NCI-H446 treated with DMSO at 0.1 percent for 48 hours (cell line): ENCODE measurements around the gene SSR2.
"Not testable (repeated sequence)": the region's sequence is repeated elsewhere in the genome, so short reads cannot be mapped to it uniquely, and the experiment has no call there.

Experiments used
- DNase-seq: peaks from one replicate; lab custom pipeline; 2025; lab: John Stamatoyannopoulos, UW

SSR2 gene

DNA sequence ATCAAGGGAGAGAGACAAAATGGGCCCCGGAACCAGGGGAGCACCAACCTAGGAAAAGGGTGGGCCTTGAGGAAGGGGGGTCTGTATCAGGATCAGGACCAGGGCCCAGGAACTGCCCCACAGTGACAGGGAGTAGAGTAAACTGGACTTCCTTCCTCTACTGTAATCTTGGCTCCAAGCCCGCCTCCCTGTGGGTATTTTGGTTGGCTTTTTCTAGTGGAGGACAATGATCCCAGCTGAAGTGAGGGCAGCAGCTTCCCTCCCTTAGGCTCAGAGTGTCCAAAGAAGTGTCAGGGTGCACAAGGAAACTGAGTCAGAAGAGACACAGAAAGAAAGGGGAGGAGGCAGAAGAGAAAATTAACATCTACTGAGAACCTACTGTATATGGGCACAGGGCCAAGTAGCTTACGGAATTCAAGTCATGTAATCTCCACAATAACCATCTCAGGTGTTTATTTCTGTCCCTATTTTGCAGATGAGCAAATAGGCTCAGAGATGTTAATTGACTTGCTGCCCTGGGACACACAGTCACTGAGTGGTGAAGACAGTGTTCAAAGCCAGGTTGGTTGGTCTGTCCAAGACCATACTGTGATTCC is 28.0 kb upstream of the SSR2 start:
- DNase-seq: no peak

DNA sequence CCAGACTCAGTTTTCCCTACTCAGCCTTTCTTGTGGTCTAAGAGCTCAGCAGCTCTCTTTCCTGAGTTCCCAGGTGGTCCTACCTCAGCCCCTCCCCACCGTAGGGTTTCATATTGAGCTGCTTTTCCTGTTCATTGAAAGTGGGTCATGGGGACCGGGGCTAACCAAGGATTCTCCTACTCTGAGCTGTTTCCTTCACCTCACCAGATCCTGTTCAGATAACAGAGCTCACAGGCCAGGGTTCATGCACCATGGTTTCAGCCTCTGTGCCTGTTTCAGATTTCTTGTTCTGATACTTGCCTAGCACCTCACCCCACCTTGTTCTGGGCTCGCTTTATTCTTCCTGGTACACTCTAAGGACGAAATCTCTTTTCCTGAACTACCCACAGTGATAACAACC is 24.3 kb upstream of the SSR2 start:
- DNase-seq: no peak

DNA sequence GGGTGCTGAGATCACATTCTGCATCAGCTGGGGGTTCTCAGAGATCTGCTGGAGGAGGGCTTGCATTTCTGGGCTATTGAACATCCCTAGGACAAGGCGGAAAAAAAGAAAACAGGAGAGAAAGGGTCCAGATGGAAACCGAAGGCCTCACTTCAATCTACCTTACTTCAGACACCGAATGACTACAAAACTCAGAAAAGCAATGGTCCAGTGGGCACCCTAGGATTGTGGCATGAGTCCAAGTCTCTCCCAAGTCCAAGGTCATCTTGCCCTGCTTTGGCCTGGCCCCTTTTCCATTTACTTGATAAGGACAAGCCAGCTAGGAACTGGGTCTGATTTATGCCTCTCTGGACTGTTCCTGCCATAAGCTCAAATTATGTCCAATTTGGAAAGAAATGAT is 22.1 kb upstream of the SSR2 start:
- DNase-seq: no peak

DNA sequence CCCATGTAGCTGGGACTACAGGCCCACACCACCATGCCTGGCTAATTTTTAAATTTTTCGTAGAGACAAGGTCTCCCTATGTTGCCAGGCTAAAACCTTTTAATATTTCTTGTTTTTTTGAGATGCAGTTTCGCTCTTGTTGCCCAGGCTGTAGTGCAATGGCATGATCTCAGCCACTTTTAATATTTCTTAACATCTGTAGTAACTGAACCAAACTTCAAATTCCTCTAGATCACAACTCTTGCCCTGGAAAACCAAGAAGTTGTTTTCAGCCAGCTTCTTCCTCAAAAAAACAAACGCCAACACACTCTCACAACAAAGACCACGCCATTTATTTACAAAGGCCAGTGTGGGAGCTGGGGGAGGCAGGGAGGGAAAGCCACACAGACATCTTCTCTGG is 14.2 kb upstream of the SSR2 start:
- DNase-seq: not testable (repeated sequence)

DNA sequence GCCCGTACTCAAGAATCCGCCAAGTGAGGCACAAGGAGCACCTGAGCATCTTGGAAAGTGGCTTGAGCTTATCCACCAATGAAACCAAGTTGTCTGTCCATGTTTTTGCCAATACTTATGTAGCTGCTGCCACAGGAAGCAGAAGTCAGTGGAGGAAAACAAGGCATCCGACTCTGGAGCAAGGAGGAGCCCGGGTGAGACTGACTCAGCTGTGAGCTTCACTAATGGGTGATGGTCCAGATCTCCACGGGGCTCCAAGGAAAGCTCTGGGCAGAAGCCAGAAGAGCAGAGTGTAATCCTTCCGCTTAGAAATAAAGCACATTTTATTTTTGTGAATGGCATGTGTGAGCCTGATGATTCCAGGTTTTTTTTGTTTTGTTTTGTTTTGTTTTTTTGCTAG is 12.3 kb upstream of the SSR2 start:
- no peak for DNase-seq

DNA sequence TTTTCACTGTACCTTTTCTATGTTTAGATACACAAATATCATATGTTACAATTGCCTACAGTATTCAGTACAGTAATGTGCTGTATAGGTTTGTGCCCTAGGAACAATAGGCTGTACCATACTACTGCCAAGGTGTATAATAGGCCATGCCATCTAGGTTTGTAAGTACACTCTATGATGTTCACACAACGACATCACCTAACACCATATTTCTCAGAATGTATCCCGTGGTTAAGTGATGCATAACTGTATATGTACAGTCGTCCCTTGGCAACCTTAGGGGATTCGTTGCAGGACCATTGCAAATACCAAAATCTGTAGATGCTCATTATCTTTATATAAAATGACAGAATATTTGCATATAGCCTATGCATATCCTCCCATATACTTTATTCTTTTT is 5.8 kb upstream of the SSR2 start:
- no peak for DNase-seq

DNA sequence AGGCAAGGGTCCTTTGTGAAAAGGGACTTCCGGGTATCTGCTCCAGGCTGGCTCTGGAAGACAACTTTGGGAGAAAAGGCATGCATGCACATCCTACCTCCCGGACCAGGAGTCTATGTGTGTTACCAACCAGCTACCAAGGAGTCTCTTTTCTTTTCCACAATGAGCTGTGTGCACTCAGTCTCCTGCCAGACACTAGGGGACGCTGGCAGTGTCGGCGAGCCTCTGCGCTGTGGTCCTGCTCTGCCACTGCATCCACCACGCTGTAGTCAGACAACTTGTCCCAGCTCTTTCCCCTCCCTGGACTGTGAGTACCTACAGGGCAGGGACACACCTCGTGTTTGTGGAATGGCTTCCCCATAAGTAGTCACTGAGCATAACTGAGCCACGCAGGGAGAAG is 5.1 kb upstream of the SSR2 start:
- no peak for DNase-seq

DNA sequence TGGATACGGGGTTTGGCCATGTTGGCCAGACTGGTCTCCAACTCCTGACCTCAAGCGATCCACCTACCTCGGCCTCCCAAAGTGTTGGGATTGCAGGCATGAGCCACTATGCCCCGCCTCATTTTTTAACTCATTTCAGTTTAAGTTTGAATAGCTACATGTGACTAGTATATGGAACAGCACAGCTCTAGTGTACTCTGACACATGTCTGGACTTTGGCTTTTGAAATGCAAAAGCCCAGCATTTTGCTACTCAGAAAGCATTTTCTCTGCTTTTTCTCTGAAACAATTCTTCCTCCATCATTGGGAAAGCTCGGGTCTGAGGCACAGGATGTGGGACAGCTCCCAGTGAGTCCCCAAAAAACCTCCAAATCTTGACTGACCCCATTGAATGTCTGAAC is 4.0 kb upstream of the SSR2 start:
- DNase-seq: no peak

DNA sequence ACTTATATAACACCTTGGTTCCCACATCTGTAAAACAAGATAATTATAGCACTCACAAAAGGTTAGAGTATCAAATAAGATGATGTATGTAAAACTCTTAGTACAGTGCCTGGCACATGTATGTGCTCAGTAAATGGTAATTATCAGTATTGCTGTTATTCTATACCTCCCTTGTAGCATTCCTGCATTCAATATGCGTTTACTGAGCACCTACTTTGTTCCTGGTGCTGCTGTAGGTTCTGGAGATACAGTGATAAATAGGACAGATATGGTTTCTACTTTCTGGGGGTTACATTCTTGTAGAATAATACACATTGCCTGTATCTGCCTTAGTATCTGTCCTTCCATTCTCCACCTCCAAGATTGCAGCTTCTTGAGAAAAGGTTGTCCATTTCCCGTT is 1.2 kb upstream of the SSR2 start:
- DNase-seq: no peak

DNA sequence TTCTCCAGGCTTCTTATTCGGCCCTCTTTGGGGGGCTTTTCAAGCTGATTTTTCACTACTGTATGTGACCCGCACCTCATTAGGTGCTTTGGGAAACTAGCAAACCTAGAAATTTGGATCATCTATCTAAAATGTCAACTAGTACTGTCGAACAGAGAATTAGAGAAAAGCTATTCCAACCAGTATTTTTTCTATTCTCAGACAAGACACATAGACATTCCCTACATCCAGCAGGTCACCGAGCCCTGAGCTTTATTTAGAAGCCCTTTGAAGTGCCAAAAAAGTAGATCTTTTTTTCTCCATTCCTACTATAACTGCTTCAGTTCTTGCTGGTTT is 310 bp upstream of the SSR2 start:
- DNase-seq: no peak

DNA sequence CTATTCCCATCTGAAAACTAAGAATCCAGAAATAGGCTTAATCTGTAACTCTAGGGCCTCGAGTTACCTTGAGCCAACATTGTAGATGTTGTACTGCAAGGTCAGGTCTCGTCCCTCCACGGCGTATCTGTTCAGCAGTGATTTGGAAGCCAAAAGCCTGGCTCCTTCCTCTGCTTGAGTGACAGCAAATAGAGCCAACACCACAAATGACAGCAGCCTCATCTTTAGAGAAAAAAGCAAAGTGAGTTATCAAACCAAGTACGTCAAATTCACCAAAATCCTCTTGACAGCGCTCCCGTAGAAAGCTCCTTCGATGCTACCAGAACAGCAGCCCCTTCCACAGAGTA is 832 bp downstream of the SSR2 start:
- no peak for DNase-seq

DNA sequence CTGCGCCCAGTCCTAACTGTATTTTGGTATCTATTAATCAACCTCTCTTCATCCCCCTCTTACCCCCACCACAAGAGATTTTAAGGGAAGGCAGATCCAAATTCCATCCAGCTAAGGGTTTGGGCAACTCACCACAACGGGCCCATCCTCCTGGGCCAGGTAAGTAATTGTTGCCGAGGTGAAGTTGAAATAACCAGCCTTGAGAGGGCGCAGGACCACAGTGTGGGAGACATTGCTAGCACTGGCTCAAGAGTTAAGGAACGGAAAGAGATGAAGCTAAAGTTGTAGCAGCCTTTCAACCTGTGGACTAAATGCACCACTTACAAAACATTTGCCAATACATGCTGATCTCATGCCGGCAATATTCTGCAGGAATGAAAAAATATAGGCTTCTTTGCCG is 5.9 kb downstream of the SSR2 start:
- no peak for DNase-seq

DNA sequence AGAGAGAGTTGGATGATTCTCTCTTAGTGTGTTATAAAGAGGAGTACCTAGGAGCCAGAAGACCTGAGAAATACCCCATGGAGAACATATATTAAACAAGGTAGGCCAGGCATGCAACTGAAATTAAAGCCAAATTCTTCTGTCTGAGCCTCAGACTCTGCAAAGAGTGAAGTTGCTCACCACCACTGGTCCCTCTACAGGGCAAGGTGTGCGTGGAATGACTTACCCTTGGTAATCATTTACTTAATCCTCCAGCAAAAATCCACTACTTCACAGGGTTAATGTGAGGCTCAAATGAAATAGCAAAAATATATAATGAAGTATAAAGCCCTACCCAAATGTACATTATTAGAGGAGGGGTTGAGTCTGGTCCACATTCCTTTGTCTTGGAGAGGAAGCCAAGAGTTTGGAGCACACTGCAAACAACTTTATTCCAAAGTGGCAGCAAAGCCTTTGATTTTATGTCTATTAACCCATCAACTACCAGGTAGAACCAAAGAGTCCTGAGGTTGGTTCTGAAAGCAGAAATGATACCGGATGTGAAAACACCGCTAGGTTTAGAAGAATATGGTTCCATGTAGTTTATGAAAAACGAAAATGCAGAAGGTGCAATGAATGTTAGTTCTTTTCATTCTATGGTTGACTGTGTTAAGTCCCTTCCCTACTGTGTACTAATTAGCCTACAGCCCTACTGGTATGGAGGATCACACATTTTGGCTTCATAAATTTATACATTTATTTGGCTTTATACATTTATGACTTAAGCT is 8.5 kb downstream of the SSR2 start:
- DNase-seq: no peak

DNA sequence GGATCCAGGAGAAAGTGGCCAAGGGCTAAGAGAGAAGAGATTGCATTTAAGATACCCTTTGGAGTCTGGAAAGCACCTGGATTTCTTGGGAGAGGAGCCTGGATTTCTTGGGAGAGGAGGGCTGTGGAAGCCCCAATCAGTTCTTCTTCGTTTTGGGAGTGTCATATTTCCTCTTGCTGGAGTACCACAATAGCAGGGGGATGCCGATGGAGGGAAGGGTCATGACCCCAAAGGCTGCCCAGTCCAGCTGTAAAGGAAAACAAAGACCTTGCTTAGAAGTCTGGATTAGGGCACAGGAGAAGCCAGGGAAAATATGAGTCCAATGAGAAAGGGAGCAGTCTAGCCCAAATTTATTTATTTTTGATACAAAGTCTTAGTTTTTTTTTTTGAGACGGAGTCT is 11.3 kb downstream of the SSR2 start:
- DNase-seq: no peak

DNA sequence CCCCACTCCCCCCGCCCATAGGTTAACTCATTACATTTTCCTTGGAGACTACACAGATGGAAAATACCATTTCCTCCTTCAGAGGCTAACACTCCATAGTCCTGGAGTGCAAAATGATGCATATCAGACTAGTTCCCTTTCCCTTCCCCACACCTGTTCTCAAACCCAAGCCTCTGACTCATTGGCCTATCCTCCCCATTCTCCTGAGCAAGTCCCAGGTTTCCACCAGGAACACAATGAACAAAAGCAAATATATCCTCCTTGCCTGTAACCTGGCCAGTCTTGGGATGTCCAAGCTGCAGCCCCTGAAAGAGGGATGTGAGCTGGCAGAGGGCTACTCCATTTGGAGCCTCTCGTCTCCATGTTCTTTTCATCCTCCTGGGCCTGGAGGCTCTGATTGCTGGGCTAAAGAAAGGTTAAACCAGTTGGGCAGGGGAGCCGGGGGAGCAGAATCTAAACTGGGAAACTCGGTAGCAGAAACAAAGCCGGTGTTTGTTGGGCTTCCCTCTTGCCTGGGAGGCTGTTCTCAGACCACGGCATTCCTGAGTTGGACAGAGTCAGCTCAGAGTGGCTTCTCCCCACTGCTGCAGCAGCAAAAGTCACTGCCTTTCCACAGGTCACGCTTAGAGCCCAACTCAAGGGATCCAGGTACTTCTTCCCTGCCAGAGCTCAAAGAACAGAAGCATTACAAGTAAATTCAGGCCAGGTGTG is 13.9 kb downstream of the SSR2 start:
- DNase-seq: no peak

DNA sequence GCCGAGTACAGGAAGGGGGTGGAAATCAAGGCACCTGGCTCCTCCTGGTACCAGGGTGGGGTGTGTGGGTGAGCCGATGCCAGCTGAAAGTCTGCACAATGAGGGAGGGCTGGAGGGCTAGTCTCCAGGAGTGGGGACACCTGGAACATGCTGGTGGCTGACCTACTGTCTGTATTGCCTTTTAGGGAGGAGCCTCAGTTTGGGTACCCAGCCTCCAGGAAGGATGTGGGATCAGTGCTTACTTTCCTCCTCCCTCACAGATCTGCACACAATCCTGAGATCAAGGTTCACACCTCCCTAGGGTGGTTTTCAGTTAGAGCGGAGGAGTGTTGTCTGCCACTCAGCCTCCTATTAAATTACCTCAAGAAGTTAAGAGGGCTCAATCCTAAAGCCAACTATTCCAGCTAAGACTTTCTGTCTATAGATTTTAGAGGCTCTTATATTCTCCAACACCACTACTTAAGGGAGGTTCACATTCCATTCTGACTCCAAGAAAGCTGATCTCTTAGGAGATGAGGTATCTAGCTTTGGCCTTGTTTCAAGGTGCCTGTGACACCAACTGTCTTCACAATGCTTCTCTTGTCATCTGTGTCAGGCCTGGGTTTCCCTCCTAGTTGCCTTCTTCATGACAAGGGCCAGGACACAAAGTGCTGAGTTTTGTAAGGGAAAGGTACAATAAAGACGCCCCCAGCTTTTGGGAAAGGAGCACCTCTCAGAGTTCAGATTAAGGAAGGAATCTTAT is 15.7 kb downstream of the SSR2 start:
- no peak for DNase-seq

DNA sequence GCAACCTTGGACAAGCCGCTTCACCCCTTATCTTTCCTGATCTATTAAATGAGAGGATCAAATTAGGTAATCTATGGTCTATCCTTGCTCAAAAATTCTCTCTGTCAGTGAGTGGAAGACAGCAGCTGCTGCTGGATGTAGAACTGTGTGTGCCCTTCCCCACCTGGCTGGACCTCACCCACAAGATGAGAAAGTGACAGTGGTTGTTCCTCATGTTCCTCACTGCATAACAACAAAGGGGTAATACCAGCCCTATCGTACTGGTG is 16.9 kb downstream of the SSR2 start:
- DNase-seq: no peak

DNA sequence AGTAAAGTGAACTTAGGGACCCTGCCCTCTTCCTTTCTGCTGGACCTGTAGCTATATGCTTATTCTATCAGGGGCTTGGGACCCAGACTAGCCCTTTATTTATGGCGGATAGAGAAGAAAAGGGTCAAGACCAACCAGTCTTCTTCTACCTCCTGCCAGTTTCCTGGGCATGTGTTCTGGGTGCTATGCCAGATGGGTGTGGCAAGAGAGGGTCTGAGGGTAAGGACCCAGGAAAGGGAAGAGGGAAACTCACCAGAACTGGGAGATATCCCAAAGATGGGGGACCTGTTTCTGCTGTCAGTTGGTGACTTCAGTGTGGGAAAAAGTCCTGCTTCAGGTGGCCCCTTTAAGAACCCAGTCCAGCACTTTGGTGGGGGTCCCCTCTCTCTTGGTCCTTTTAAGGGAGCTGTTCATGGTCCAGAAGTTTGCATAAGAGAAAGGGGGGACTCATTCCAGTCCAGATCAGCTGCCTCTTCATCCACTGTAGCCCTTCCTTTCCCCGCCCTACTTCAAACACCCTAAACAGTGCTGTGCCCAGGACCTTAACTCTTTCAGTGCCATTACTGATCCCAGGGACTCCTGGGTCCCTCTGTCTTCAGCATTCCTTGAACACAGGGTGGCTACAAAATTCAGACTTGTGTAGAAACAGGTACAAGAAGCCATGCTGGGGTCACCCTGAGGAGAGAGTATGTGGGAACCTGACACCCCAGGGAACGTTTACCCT is 18.4 kb downstream of the SSR2 start:
- DNase-seq: no peak

DNA sequence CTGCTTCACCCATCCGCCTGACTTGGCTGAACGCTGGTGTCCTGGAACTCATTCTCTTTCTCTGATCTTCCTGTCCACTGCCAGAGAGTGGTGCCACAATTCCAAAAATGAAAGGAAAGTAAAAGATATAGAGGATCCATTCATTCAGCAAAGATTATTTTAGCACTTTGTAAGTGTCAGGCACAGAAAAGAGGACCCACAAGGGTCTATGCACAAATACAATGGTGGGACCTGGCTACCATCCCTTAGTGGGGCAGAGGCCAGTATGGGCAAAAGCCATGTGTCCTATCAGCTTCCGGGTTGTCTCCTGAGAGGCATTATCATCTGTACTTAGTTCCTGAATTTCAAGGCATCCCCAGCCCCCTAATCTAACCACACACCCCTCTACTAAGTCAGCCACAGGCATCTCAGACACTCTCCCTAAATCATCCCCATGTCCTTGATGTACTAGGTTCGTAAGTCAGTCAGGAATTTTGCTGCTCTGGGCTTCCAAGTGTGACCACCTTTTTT is 19.0 kb downstream of the SSR2 start:
- no peak for DNase-seq

DNA sequence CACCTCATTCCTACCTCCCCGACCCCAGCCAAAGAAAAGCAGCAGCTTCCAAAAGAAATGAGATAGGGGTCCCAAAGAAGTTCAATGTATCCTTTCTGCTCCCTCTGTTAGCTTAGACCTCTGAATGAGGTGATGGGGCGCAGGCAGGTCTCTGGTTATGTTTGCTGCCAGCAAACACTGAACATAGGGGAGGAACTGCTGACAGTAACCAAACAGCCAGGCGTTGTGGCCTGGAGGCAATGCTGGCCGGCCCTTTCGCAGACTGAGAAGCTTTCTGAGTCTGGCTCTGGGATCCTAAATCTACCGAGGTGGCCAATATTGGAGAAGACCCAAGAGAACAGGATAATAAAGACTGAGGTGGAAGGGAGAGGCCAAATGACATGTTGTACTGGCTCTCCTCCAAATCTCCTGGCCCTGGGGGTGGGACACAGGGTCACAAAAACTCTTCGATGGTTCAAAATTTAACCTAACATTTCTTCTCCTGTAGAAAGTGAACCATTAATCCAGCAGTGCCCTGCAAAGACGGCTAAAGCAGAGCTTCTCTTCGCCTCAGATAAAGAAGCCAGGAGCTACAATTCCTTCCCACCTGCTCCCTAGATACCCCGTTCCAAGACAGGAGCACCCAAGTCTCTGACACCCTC is 19.6 kb downstream of the SSR2 start:
- DNase-seq: no peak

DNA sequence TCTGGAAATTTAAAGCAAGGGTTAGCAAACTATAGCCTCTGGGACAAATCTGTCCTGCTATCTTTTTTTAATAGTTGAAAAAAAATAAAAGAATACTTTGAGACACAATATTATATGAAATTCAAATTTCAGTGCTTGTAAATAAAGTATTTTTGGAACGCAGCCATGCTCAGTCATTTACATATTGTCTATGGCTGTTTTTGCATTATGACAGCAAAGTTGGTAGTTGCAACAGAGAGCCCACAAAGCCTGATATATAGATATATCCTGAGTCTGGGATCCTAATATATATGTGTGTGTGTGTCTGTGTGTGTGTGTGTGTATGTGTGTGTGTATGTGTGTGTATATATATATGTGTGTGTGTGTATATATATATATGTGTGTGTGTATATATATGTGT is 20.8 kb downstream of the SSR2 start:
- no peak for DNase-seq

DNA sequence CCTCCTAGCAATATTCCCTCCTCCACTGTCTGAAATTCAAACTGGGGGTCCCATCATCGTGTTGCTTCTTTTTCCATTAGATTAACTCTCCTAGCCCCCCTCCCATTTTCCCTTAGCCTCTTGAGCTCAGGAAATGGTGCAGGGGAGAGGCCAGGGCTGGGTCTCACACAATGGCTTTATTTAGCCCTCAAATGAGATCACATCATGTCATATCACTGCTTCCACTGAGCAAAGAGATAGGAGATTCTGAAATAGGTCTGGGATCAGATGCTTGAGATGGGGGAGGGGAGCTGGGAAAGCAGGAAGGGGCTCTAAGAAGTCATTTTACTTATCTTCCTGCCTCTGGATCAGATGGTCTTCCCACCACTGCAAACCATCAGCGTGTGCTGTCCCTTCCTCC is 24.6 kb downstream of the SSR2 start:
- no peak for DNase-seq
